Endothelial cell of umbilical vein (primary cell): ENCODE results near the gene SP140. TPM values are rescaled to one million over a fixed set of nuclear protein-coding genes. Genes with fewer than 3 reads are reported as not detected.

Experiments
- BruUV-seq: library from RNA; stranded (reverse); fragments of 400-500 nt; replicated peaks from 2 replicates; lab custom pipeline; 2021; lab: Mats Ljungman, UMichigan
- CTCF ChIA-PET: fragments of 300-600, 350-600 bp; sonication (Branson Sonifier 250); formaldehyde crosslinking; loops from one replicate; lab custom pipeline; 2021; ENCODE audit warnings: antibody characterized with exemption, inconsistent platforms; lab: Charles Lee
- POLR2A ChIA-PET: fragments of 300-600, 350-600 bp; sonication (Branson Sonifier 250); formaldehyde crosslinking; loops from one replicate; lab custom pipeline; 2021; ENCODE audit warnings: antibody characterized with exemption, inconsistent platforms; lab: Charles Lee
- DNase-seq: peaks from one replicate; pipeline ENCODE4 v3.0.0-alpha.2; 2011; ENCODE audit warnings: low read depth, low spot score
- FAIRE-seq: peaks from 2 replicates; lab custom pipeline; 2011; peaks lifted over from hg19 to GRCh38; lab: Jason Lieb, UNC
- H2AFZ ChIP-seq: 2 replicates; pipeline ENCODE4 v1.6.0; 2012; ENCODE audit warnings: low read depth, low read length, control low read depth, inconsistent platforms
- H3K27ac ChIP-seq: 2 replicates; pipeline ENCODE4 v1.5.1; 2011; ENCODE audit warnings: low read depth, mild to moderate bottlenecking, control low read depth, low read length, moderate library complexity; ENCODE audit not compliant: insufficient read depth
- H3K27me3 ChIP-seq, 2 experiments: 2 replicates each; pipeline versions ENCODE4 v1.6.0 to v1.6.1; 2011; ENCODE audit warnings: low read length in 2 of 2, mixed read lengths in 1 of 2; ENCODE audit not compliant: control insufficient read depth in 2 of 2, insufficient read depth in 2 of 2
- H3K36me3 ChIP-seq, 2 experiments: 2 replicates in 1 of 2; 3 replicates in 1 of 2; pipeline ENCODE4 v1.5.1; 2011; ENCODE audit warnings: low read length in 2 of 2, mild to moderate bottlenecking in 1 of 2, moderate library complexity in 1 of 2; ENCODE audit not compliant: control insufficient read depth in 2 of 2, insufficient read depth in 2 of 2; ENCODE audit errors: extremely low read depth in 1 of 2
- H3K4me1 ChIP-seq: 3 replicates; pipeline ENCODE4 v1.5.1; 2011; ENCODE audit warnings: mild to moderate bottlenecking, low read length; ENCODE audit not compliant: control insufficient read depth, insufficient read depth; ENCODE audit errors: extremely low read depth
- H3K4me2 ChIP-seq: 2 replicates; pipeline ENCODE4 v1.6.1; 2011; ENCODE audit warnings: low read length, control low read depth, mixed read lengths; ENCODE audit not compliant: insufficient read depth
- H3K4me3 ChIP-seq, 3 experiments: fragments of 200-600 bp in 1 of 3; sonication (generic), shearing (Covaris generic) in 1 of 3; replicated peaks in 1 of 3; 2 replicates each; pipeline ENCODE4 v1.5.1; 2011 to 2016; ENCODE audit warnings: control low read depth in 3 of 3, low read length in 3 of 3, mild to moderate bottlenecking in 2 of 3, inconsistent platforms in 1 of 3, low read depth in 1 of 3, moderate library complexity in 1 of 3; ENCODE audit not compliant: insufficient read depth in 1 of 3
- H3K79me2 ChIP-seq: 2 replicates; pipeline ENCODE4 v1.6.0; 2012; ENCODE audit warnings: low read length, inconsistent platforms; ENCODE audit not compliant: control insufficient read depth, insufficient read depth
- H3K9ac ChIP-seq: replicated peaks from 2 replicates; pipeline ENCODE3; 2011; ENCODE audit warnings: low read length, control low read depth; ENCODE audit not compliant: insufficient read depth; ENCODE audit errors: extremely low read depth
- H3K9me1 ChIP-seq: replicated peaks from 3 replicates; pipeline ENCODE4 v1.6.0; 2011; ENCODE audit warnings: mild to moderate bottlenecking, low read length; ENCODE audit not compliant: control insufficient read depth, insufficient read depth; ENCODE audit errors: extremely low read depth
- H3K9me3 ChIP-seq: replicated peaks from 2 replicates; pipeline ENCODE4 v1.5.1; 2012; ENCODE audit warnings: low read length, inconsistent platforms; ENCODE audit not compliant: control insufficient read depth, insufficient read depth
- H4K20me1 ChIP-seq: replicated peaks from 2 replicates; pipeline ENCODE3; 2011; ENCODE audit warnings: mild to moderate bottlenecking, low read length; ENCODE audit not compliant: control insufficient read depth, insufficient read depth; ENCODE audit errors: extremely low read depth
- CTCF ChIP-seq, 2 donors: IDR thresholded peaks; 1 replicate in 1 of 2; 2 replicates in 1 of 2; pipeline ENCODE4 v1.5.1; 2011; ENCODE audit warnings: low read length in 2 of 2, mild to moderate bottlenecking in 2 of 2, moderate library complexity in 2 of 2, control low read depth in 1 of 2, inconsistent platforms in 1 of 2, low read depth in 1 of 2; ENCODE audit not compliant: insufficient read depth in 1 of 2; ENCODE audit errors: extremely low read depth in 1 of 2
- EZH2 ChIP-seq: IDR thresholded peaks from 2 replicates; pipeline ENCODE4 v1.6.1; 2012; ENCODE audit warnings: borderline replicate concordance, low read depth, mild to moderate bottlenecking, moderate library complexity, low read length, inconsistent platforms; ENCODE audit not compliant: severe bottlenecking
- FOS ChIP-seq: IDR thresholded peaks from 2 replicates; pipeline ENCODE4 v1.6.1; 2011; ENCODE audit warnings: mild to moderate bottlenecking, low read length, moderate library complexity, borderline replicate concordance; ENCODE audit not compliant: insufficient read depth
- GATA2 ChIP-seq: IDR thresholded peaks from 2 replicates; pipeline ENCODE4 v1.7.0; 2011; ENCODE audit warnings: low read depth, mild to moderate bottlenecking, moderate library complexity, mixed read lengths, low read length; ENCODE audit not compliant: insufficient read length, insufficient read depth
- JUN ChIP-seq: IDR thresholded peaks from 2 replicates; pipeline ENCODE4 v1.6.1; 2011; ENCODE audit warnings: borderline replicate concordance, low read depth; ENCODE audit not compliant: insufficient read length, insufficient read depth
- MAX ChIP-seq: IDR thresholded peaks from 2 replicates; pipeline ENCODE4 v1.6.1; 2011; ENCODE audit not compliant: insufficient read depth, insufficient read length
- MYC ChIP-seq: IDR thresholded peaks from one replicate; pipeline ENCODE4 v1.6.1; 2011; ENCODE audit warnings: mild to moderate bottlenecking, low read depth, low read length
- POLR2A ChIP-seq: IDR thresholded peaks from 2 replicates; pipeline ENCODE4 v1.6.1; 2012; ENCODE audit warnings: low read depth, mild to moderate bottlenecking, control low read depth, low read length
- POLR2AphosphoS5 ChIP-seq: IDR thresholded peaks from 2 replicates; pipeline ENCODE4 v1.6.1; 2012; ENCODE audit warnings: low read depth, mild to moderate bottlenecking, control low read depth, low read length, moderate library complexity; ENCODE audit not compliant: insufficient read depth
- dilution Hi-C: fragments of 300-500 bp; cut with MboI; formaldehyde crosslinking; loops from one replicate; pipeline ENCODE4 v1.15.0; 2019; ENCODE audit warnings: low sequenced_read_pairs; ENCODE audit not compliant: extremely low pct_ligation_motif_present
- intact Hi-C: fragments of 100-400 bp; cut with micrococcal nuclease; formaldehyde crosslinking; loops from one replicate; pipeline ENCODE4 v1.10.0; 2022
- polyA plus RNA-seq, 4 experiments: library from polyadenylated mRNA; depleted of rRNA in 3 of 4; stranded (reverse) in 3 of 4; unstranded in 1 of 4; fragments of >200 nt; gene quantifications; 2 replicates each; pipeline versions ENCODE4 v1.2.1 to v1.2.3, GENCODE V29; 2011 to 2012; ENCODE audit warnings: missing spikeins in 1 of 4
- total RNA-seq: library from RNA; stranded (reverse); gene quantifications from 2 replicates; pipeline ENCODE4 v1.2.3, GENCODE V29; 2021

Gene SP140
- total and polyA plus RNA-seq, 2 donors (not counting 3 experiments of a cell fraction or from before 2014, with no cell fraction given), result not detected

- intact Hi-C loops, result no loop called here
- FAIRE-seq (no peak), DNase-seq (no peak)
- Histone ChIP-seq H3K27ac (no peak overlapping the region), H2AFZ (no peak overlapping the region), H3K9me1 (no peaks in the 10 kb centered on the region), H3K79me2 (no peaks in the 10 kb centered on the region), H3K4me3 (no peak overlapping the region), H3K27me3 (peaks cover 0 to 1% of the 10 kb centered on the region in 2 experiments), H3K9me3 (no peaks in the 10 kb centered on the region), H3K36me3 (no peaks in the 10 kb centered on the region), H3K4me1 (no peaks in the 10 kb centered on the region), H3K4me2 (no peak overlapping the region), H3K9ac (no peak overlapping the region), H4K20me1 (no peaks in the 10 kb centered on the region)
- dilution Hi-C loops, result no loop called here
- ChIA-PET CTCF (interaction anchor here (0.6 kb wide), 1 partner anchor 137 kb away, joined by 3 read pairs; no protein-coding TSS in a partner anchor), POLR2A (no interaction called here)
- no TSS peak for BruUV-seq
- TF ChIP-seq FOS (no peak), CTCF (IDR thresholded peaks at IDR 0.05; ENCODE audit: extremely low read depth in 1 of 2, insufficient read depth in 1 of 2, low read depth in 1 of 2, low read length in 2 of 2) (no peak), MAX (no peak), POLR2AphosphoS5 (no peak), GATA2 (no peak), EZH2 (no peak), MYC (no peak), JUN (no peak), POLR2A (no peak)
Measured at GRCh38 chr2:230299618-230300017, 74.1 kb downstream of the SP140 start.
